Ovary (tissue), 3 donors: ENCODE results near the gene KANK3.

ENCODE experiments used
- CTCF ChIP-seq, 3 donors: fragments of 450-650 bp in 2 of 3; fragments of 200-600 bp in 1 of 3; IDR thresholded peaks; one replicate each; pipeline versions ENCODE4 v1.5.1 to v1.8.0; 2016 to 2022; ENCODE audit warnings: antibody characterized with exemption in 3 of 3, mild to moderate bottlenecking in 1 of 3
- EP300 ChIP-seq: sonication (generic); formaldehyde crosslinking; IDR thresholded peaks from one replicate; pipeline ENCODE4 v1.6.1; 2017; ENCODE audit warnings: antibody characterized with exemption
- POLR2A ChIP-seq: fragments of 450-650 bp; IDR thresholded peaks from one replicate; pipeline ENCODE4 v1.6.1; 2017; ENCODE audit warnings: antibody characterized with exemption, mild to moderate bottlenecking, moderate library complexity
- donor health status: DM: no; HTN: no; CAD: no.

- TF ChIP-seq CTCF (IDR thresholded peaks at IDR 0.05) (no peak), POLR2A (no peak), EP300 (no peak)
These were observed 17.1 kb upstream of the KANK3 start for GRCh38 chr19:8360196-8360595.
